Heart left ventricle (tissue), 13 donors: ENCODE measurements around the gene CLRN3.

Experiments
- POLR2A ChIP-seq, 2 donors: fragments of 450-650 bp; IDR thresholded peaks; one replicate each; pipeline ENCODE4 v1.6.1; 2017; ENCODE audit warnings: antibody characterized with exemption in 2 of 2, mild to moderate bottlenecking in 2 of 2, moderate library complexity in 2 of 2
- TF ChIP-seq, protein P1 (sequence below), 12 donors: fragments of 200-600 bp; sonication (generic) in 4 of 12; IDR thresholded peaks; one replicate each; pipeline versions ENCODE4 v1.5.0 to v1.8.0; 2018 to 2022; ENCODE audit warnings: antibody characterized with exemption in 12 of 12, mild to moderate bottlenecking in 5 of 12
- donor health status: ischemic (EF 13 %, LVEDD 7.1; RV severe dilation, severe dysfunction).
- donor health status: DM: no; HTN: yes; CAD: no.
- donor health status: DM: no; HTN: no; CAD: no.
- donor health status: ischemic (EF 25% LVEDD 6.9; RV normal size, moderate dysfunction).
- donor health status: ischemic (EF 25% LVEDD 5.7; RV mildly dilated, moderate dysfunction).
- donor health status: ischemic (EF 35%, LVEDD 5.7; RV mildly dilated, moderate dysfunction).
- donor health status: nonischemic (EF 11% LVEDD 7.7; RV severe dilation, severe dysfunction).
- donor health status: DM: yes; HTN: yes; CAD: no.
- donor health status: PGD.
- donor health status: ischemic (EF 29% LVEDD 5.4; RV normal size, mild dysfunction).
- donor health status: nonischemic (EF 23%, LVEDD 6.1; RV moderate dilation, normal function).

DNA sequence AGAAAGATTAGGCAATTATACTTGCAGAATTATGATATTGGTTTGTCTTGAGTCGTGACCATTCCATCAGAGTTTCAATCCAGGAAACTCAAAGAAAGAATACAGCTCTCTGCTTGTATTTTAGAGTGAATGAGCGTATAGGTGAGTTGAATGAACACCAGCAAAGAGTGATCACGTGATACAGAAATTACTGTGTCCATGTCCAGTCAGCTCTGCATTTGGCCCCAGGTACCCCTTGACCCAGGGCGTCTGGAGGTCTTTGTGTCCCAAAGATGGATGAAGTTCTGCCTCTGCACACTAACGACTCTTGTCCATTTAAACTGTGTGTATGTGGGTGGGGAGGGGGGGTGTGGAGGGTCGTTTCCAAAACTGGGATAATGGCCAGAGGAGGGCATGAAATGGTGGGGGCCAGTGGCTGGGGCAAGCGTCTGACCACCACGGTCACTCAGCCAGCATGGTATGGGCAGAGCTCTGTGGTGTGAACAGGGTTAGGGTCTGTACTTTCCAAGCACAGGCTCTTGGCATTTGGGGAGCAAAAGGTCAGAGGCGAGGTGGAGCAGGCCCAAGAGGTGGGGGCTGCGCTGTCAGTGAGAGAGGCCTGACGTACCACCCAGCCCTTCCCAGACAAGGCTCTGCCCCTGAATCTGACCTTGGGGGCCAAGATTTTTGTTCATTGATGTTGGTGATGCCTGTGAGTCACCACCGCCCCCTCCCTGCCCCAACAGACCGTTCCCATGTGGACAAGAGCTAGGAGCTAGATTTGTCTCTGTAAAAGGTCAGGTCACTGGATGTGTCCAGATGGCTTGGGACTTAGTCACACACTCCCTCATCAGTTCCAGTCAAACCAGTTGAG is 15.6 kb upstream of the CLRN3 start:
- TF ChIP-seq, protein P1, sequence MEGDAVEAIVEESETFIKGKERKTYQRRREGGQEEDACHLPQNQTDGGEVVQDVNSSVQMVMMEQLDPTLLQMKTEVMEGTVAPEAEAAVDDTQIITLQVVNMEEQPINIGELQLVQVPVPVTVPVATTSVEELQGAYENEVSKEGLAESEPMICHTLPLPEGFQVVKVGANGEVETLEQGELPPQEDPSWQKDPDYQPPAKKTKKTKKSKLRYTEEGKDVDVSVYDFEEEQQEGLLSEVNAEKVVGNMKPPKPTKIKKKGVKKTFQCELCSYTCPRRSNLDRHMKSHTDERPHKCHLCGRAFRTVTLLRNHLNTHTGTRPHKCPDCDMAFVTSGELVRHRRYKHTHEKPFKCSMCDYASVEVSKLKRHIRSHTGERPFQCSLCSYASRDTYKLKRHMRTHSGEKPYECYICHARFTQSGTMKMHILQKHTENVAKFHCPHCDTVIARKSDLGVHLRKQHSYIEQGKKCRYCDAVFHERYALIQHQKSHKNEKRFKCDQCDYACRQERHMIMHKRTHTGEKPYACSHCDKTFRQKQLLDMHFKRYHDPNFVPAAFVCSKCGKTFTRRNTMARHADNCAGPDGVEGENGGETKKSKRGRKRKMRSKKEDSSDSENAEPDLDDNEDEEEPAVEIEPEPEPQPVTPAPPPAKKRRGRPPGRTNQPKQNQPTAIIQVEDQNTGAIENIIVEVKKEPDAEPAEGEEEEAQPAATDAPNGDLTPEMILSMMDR (IDR thresholded peaks at IDR 0.05): no peak
- TF ChIP-seq POLR2A (IDR thresholded peaks at IDR 0.05): no peak
